Measurements from ENCODE around the gene LILRB5.

GRCh38 chr19:54206030-54206830 is 50.8 kb downstream of the LILRB5 start:
- TF ChIP-seq EP300 (IDR thresholded peaks at IDR 0.05; ENCODE audit: low read depth) (no peak), CTCF (IDR thresholded peaks at IDR 0.05) (no peak)

All from transverse colon (tissue), 3 donors.